ENCODE results near the gene RELL1.

The RELL1 gene

GRCh38 chr4:37689353-37690095 is 3.3 kb upstream of the RELL1 start:
- no peaks in the 10 kb centered on the region for H3K4me1 ChIP-seq
- TF ChIP-seq CTCF (IDR thresholded peaks at IDR 0.05), result no peak
- no peaks in the 10 kb centered on the region for H3K79me2 ChIP-seq
- H3K4me2 ChIP-seq (ENCODE audit: low read length), result no peak overlapping the region
- H3K27me3 ChIP-seq (ENCODE audit: control insufficient read depth, insufficient read depth, low read length), result no peaks in the 10 kb centered on the region
- no peaks in the 10 kb centered on the region for H3K9me3 ChIP-seq (ENCODE audit: control insufficient read depth, low read length)
- no peaks in the 10 kb centered on the region for H3K36me3 ChIP-seq (ENCODE audit: control insufficient read depth, insufficient read depth, low read length)
- no peak overlapping the region for H3K9ac ChIP-seq
- no peak overlapping the region for H3K27ac ChIP-seq
- H3K4me3 ChIP-seq (ENCODE audit: low read depth, low read length), result no peak overlapping the region
- H2AFZ ChIP-seq, result no peak overlapping the region

GRCh38 chr4:37687681-37688080 is 1.5 kb upstream of the RELL1 start:
- Histone ChIP-seq H3K4me1 (no peaks in the 10 kb centered on the region), H3K36me3 (ENCODE audit: control insufficient read depth, insufficient read depth, low read length) (no peaks in the 10 kb centered on the region), H3K27ac (no peak overlapping the region), H3K4me3 (ENCODE audit: low read depth, low read length) (no peak overlapping the region), H3K9me3 (ENCODE audit: control insufficient read depth, low read length) (no peaks in the 10 kb centered on the region), H3K9ac (no peak overlapping the region), H3K4me2 (ENCODE audit: low read length) (no peak overlapping the region), H3K27me3 (ENCODE audit: control insufficient read depth, insufficient read depth, low read length) (no peaks in the 10 kb centered on the region), H3K79me2 (no peaks in the 10 kb centered on the region), H2AFZ (no peak overlapping the region)
- no peak for TF ChIP-seq CTCF (IDR thresholded peaks at IDR 0.05)

GRCh38 chr4:37687194-37687562 is 1.0 kb upstream of the RELL1 start:
- Histone ChIP-seq H3K27ac (peak overlapping the region; percentile 66), H3K9me3 (ENCODE audit: control insufficient read depth, low read length) (no peaks in the 10 kb centered on the region), H3K4me1 (no peaks in the 10 kb centered on the region), H3K4me2 (ENCODE audit: low read length) (peak overlapping the region; percentile 66), H3K79me2 (no peaks in the 10 kb centered on the region), H3K36me3 (ENCODE audit: control insufficient read depth, insufficient read depth, low read length) (no peaks in the 10 kb centered on the region), H3K4me3 (ENCODE audit: low read depth, low read length) (peak overlapping the region; percentile 67), H3K27me3 (ENCODE audit: control insufficient read depth, insufficient read depth, low read length) (no peaks in the 10 kb centered on the region), H2AFZ (peak overlapping the region; percentile 89), H3K9ac (no peak overlapping the region)
- no peak for TF ChIP-seq CTCF (IDR thresholded peaks at IDR 0.05)

GRCh38 chr4:37685823-37686372 is 278 bp downstream of the RELL1 start:
- H3K36me3 ChIP-seq (ENCODE audit: control insufficient read depth, insufficient read depth, low read length), result no peaks in the 10 kb centered on the region

More at GRCh38 chr4:37685823-37686372, 278 bp downstream of the RELL1 start:
- peak overlapping the region; percentile 76 for H3K27ac ChIP-seq
- no peaks in the 10 kb centered on the region for H3K27me3 ChIP-seq (ENCODE audit: control insufficient read depth, insufficient read depth, low read length)
- H3K4me1 ChIP-seq, result no peaks in the 10 kb centered on the region
- H2AFZ ChIP-seq, result peak overlapping the region; percentile 94
- H3K9me3 ChIP-seq (ENCODE audit: control insufficient read depth, low read length), result no peaks in the 10 kb centered on the region
- no peak for TF ChIP-seq CTCF (IDR thresholded peaks at IDR 0.05)
- H3K4me3 ChIP-seq (ENCODE audit: low read depth, low read length), result peak overlapping the region; percentile 67
- H3K9ac ChIP-seq, result no peak overlapping the region
- H3K4me2 ChIP-seq (ENCODE audit: low read length), result peak overlapping the region; percentile 74
- no peaks in the 10 kb centered on the region for H3K79me2 ChIP-seq
